GM12892 (cell line): ENCODE results near the gene SDS.

Source experiments
- DNase-seq: peaks from one replicate; pipeline ENCODE4 v3.0.0; 2011; ENCODE audit not compliant: insufficient read length
- FAIRE-seq: peaks from 2 replicates; lab custom pipeline; 2011; peaks lifted over from hg19 to GRCh38; lab: Jason Lieb, UNC
- POLR2A ChIP-seq: IDR thresholded peaks from 2 replicates; pipeline ENCODE4 v1.6.1; 2011; ENCODE audit warnings: low read depth, low read length, control low read depth
- POLR2AphosphoS5 ChIP-seq: IDR thresholded peaks from 2 replicates; pipeline ENCODE4 v1.6.1; 2011; ENCODE audit warnings: low read depth, low read length, control low read depth
- TAF1 ChIP-seq: IDR thresholded peaks from 2 replicates; pipeline ENCODE4 v1.6.1; 2011; ENCODE audit warnings: low read depth, mild to moderate bottlenecking, control low read depth, low read length, borderline replicate concordance

The SDS gene

GRCh38 chr12:113396828-113397496 is 6.7 kb downstream of the SDS start:
- DNase-seq (no peak), FAIRE-seq (no peak)

GRCh38 chr12:113396200-113396599 is 7.5 kb downstream of the SDS start:
- FAIRE-seq: no peak
- DNase-seq: no peak
- TF ChIP-seq POLR2AphosphoS5: no peak
- TF ChIP-seq TAF1: no peak
- TF ChIP-seq POLR2A: no peak

More at GRCh38 chr12:113396828-113397496, 6.7 kb downstream of the SDS start:
- TF ChIP-seq POLR2AphosphoS5 (no peak), POLR2A (no peak), TAF1 (no peak)

DNA sequence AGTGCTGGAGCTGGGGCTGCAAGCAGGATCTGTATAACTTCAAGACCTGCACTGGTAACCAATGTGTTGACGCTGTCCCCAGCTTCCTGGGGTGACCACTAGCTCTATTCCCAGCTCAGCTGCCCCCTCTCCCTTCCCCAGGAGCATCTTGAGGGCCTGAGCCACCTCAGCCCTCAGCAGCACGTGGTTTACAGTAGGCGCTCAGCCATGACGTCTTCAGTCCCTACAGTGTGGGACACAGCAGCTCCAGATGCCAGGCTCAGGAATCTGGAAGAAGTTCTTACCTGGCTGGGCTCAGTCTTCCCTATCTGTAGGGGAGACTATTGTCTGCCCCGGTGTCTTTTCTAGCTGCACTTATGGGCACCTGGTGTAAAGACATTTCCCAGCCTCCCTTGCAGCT is 8.6 kb downstream of the SDS start:
- TF ChIP-seq TAF1 (no peak), POLR2A (no peak), POLR2AphosphoS5 (no peak)
- FAIRE-seq (no peak), DNase-seq (no peak)

- DNase-seq: no peak
- no peak for TF ChIP-seq POLR2AphosphoS5
- no peak for TF ChIP-seq POLR2A
- no peak for TF ChIP-seq TAF1
- FAIRE-seq: no peak
Measured at GRCh38 chr12:113393749-113394148, 9.9 kb downstream of the SDS start.

- FAIRE-seq (no peak), DNase-seq (no peak)
Measured at GRCh38 chr12:113392988-113393579, 10.6 kb downstream of the SDS start.

GRCh38 chr12:113392520-113392919 is 11.2 kb downstream of the SDS start:
- TF ChIP-seq POLR2A (no peak), TAF1 (no peak), POLR2AphosphoS5 (no peak)
- no peak for FAIRE-seq
- DNase-seq: no peak

More at GRCh38 chr12:113392988-113393579, 10.6 kb downstream of the SDS start:
- TF ChIP-seq POLR2AphosphoS5 (no peak), TAF1 (no peak), POLR2A (no peak)

GRCh38 chr12:113391650-113392337 is 11.9 kb downstream of the SDS start:
- FAIRE-seq: no peak
- DNase-seq: no peak
- TF ChIP-seq TAF1 (no peak), POLR2A (no peak), POLR2AphosphoS5 (no peak)

- FAIRE-seq (no peak), DNase-seq (no peak)
- TF ChIP-seq TAF1: no peak
- TF ChIP-seq POLR2AphosphoS5: no peak
- TF ChIP-seq POLR2A: no peak
Measured at GRCh38 chr12:113391145-113391544, 12.5 kb downstream of the SDS start.

DNA sequence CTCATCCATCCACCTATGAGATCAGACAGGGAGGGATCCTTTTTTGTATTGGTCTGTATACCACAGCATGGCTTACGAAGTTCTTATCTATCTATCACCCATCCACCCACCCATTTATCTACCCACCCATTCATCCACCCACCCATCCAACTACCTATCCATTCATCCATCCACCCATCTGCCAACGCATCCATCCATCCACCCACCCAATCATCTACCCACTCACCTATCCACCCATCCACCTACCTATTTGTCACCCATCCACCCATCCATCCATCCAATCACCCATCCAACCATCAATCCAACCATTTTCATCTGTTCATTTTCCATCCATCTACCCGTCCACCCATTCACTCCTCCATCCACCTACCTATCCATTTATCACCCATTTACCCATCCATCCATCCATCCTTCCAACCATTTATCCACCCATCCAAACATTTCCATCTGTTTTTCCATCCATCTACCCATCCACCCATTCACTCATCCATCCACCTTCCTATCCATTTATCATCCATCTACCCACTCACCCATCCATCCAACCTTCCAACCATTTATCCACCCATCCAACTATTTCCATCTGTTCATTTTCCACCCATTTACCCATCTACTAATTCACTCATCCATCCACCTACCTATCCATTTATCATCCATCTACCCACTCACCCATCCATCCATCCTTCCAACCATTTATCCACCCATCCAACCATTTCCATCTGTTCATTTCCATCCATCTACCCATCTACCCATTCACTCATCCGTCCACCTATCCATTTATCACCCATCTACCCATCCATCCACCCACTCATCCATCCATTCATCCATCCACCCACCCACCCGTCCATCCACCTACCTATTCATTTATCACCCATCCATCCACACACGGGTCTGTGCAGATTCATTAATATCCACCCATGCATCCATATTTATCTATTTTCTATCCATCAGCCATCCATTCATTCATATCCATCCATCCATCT is 13.3 kb downstream of the SDS start:
- no peak for TF ChIP-seq TAF1
- no peak for TF ChIP-seq POLR2A
- no peak for TF ChIP-seq POLR2AphosphoS5
- DNase-seq (no peak), FAIRE-seq (no peak)

GRCh38 chr12:113388351-113388750 is 15.3 kb downstream of the SDS start:
- FAIRE-seq (no peak), DNase-seq (no peak)
- TF ChIP-seq POLR2A: no peak
- no peak for TF ChIP-seq TAF1
- TF ChIP-seq POLR2AphosphoS5: no peak

DNA sequence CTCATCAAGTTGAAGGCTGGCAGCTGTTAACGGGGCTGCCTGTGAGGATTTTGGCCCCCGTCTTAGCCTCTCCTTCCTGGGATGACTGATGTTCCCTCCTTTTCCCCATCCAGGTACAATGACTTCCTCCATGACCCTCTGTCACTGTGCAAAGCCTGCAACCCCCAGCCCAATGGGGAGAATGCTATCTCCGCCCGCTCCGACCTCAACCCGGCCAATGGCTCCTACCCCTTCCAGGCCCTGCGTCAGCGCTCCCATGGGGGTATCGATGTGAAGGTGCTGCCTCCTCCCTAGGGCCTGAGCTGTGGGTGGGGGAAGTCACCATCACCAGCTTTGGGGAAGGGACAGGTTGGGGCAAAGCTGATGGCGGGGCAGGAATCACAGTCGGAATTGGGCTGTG is 16.1 kb downstream of the SDS start:
- DNase-seq (no peak), FAIRE-seq (no peak)
- TF ChIP-seq TAF1 (no peak), POLR2A (no peak), POLR2AphosphoS5 (no peak)

- TF ChIP-seq POLR2AphosphoS5 (no peak), POLR2A (no peak), TAF1 (no peak)
Measured at GRCh38 chr12:113386866-113387566, 16.7 kb downstream of the SDS start.

More at GRCh38 chr12:113386866-113387566, 16.7 kb downstream of the SDS start:
- FAIRE-seq (no peak), DNase-seq (no peak)
